Fibroblast of lung (primary cell): Measurements from ENCODE around the gene CENPK.

Experiments
- EZH2 ChIP-seq: IDR thresholded peaks from 2 replicates; pipeline ENCODE4 v1.5.1; 2012; ENCODE audit warnings: low read length, control low read depth, mild to moderate bottlenecking; ENCODE audit errors: missing control alignments
- TF ChIP-seq, protein P1 (sequence below), 2 donors: IDR thresholded peaks in 1 of 2; conservative IDR thresholded peaks in 1 of 2; 1 replicate in 1 of 2; 2 replicates in 1 of 2; pipeline ENCODE4 v1.5.1; 2011 to 2012; ENCODE audit warnings: low read length in 2 of 2, control low read depth in 1 of 2, inconsistent platforms in 1 of 2, low read depth in 1 of 2, mild to moderate bottlenecking in 1 of 2

DNA sequence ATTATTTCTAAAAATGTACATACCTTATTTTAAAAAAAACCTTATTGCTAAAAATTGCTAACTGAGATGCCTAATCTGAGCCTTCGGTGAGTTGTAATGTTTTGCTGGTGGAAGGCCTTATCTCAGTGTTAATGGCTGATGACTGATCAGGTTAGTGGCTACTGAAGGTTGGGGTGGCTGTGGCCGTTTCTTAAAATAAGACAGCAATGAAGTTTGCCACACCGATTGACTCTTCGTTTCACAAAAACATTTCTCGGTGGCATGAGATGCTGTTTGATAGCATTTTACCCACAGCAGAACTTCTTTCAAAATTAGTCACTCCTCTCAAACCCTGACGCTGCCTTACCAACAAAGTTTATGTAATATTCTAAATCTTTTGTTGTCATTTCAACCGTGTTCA, 14.7 kb downstream of the CENPK start:
- no peak for TF ChIP-seq EZH2
- TF ChIP-seq, protein P1, sequence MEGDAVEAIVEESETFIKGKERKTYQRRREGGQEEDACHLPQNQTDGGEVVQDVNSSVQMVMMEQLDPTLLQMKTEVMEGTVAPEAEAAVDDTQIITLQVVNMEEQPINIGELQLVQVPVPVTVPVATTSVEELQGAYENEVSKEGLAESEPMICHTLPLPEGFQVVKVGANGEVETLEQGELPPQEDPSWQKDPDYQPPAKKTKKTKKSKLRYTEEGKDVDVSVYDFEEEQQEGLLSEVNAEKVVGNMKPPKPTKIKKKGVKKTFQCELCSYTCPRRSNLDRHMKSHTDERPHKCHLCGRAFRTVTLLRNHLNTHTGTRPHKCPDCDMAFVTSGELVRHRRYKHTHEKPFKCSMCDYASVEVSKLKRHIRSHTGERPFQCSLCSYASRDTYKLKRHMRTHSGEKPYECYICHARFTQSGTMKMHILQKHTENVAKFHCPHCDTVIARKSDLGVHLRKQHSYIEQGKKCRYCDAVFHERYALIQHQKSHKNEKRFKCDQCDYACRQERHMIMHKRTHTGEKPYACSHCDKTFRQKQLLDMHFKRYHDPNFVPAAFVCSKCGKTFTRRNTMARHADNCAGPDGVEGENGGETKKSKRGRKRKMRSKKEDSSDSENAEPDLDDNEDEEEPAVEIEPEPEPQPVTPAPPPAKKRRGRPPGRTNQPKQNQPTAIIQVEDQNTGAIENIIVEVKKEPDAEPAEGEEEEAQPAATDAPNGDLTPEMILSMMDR (conservative IDR thresholded peaks at IDR 0.05 in 1 of 2, IDR thresholded peaks at IDR 0.05 in 1 of 2; ENCODE audit: low read depth in 1 of 2, low read length in 2 of 2) = no peak
